ENCODE results near the gene PASD1.
A peak's percentile ranks its signal among the peaks of the same experiment; 100 is the strongest.

The PASD1 gene

DNA sequence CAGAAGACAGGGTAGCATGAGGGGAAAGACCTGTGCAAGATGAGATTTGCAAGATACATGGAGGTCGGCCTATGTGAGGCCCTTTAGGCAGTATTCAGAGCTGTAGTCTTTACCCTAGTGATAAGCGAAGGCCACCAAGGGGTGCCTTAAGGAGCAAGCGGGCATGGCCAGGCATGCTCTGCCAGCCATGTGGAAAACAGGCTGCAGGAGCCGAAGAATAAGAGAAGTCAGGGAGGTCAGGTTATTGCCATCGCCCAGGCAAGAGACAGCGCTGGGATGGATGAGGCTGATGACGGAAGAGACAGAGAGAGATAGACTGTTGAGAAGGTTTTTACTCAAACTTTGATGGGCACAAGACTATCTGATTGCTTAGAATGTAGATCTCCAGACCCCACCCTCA, 145.3 kb downstream of the PASD1 start:
- no peak for DNase-seq (ENCODE audit: low read depth)
- no peak overlapping the region for H3K4me3 ChIP-seq (replicated peaks; ENCODE audit: low read depth, low read length)
- TF ChIP-seq, protein P1, sequence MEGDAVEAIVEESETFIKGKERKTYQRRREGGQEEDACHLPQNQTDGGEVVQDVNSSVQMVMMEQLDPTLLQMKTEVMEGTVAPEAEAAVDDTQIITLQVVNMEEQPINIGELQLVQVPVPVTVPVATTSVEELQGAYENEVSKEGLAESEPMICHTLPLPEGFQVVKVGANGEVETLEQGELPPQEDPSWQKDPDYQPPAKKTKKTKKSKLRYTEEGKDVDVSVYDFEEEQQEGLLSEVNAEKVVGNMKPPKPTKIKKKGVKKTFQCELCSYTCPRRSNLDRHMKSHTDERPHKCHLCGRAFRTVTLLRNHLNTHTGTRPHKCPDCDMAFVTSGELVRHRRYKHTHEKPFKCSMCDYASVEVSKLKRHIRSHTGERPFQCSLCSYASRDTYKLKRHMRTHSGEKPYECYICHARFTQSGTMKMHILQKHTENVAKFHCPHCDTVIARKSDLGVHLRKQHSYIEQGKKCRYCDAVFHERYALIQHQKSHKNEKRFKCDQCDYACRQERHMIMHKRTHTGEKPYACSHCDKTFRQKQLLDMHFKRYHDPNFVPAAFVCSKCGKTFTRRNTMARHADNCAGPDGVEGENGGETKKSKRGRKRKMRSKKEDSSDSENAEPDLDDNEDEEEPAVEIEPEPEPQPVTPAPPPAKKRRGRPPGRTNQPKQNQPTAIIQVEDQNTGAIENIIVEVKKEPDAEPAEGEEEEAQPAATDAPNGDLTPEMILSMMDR (IDR thresholded peaks at IDR 0.05; ENCODE audit: low read length, missing control alignments): no peak

- H3K4me3 ChIP-seq (replicated peaks; ENCODE audit: low read depth, low read length): no peak overlapping the region
- DNase-seq (ENCODE audit: low read depth): no peak
- TF ChIP-seq, protein P1 (IDR thresholded peaks at IDR 0.05; ENCODE audit: low read length, missing control alignments): no peak
Observed at GRCh38 chrX:151710457-151710856, 147.0 kb downstream of the PASD1 start.

DNA sequence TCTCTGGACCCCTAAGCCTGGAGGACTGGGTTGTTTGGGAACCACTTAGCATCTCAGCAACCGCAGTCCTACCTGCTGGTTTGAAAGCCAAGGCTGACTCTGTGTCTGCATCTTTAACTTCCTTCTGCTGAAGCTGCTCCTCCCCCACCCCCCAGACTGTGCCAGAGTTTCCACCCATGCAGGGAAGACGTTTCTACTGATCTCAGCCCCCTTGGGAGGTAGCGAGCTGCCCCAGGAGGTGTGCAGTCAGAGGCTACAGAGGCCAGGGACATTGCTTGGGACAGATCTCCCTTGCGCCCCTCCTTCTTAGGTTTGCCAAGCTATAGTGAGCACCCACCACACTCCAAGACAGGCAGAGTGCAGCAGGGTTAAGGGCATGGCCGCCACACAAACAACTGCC, 147.7 kb downstream of the PASD1 start:
- DNase-seq (ENCODE audit: low read depth): no peak
- TF ChIP-seq, protein P1 (IDR thresholded peaks at IDR 0.05; ENCODE audit: low read length, missing control alignments): no peak
- H3K4me3 ChIP-seq (replicated peaks; ENCODE audit: low read depth, low read length): no peak overlapping the region

- DNase-seq (ENCODE audit: low read depth): no peak
- H3K4me3 ChIP-seq (replicated peaks; ENCODE audit: low read depth, low read length): no peak overlapping the region
- TF ChIP-seq, protein P1 (IDR thresholded peaks at IDR 0.05; ENCODE audit: low read length, missing control alignments): no peak
Observed at GRCh38 chrX:151711787-151712186, 148.3 kb downstream of the PASD1 start.

GRCh38 chrX:151712253-151712652, 148.8 kb downstream of the PASD1 start:
- H3K4me3 ChIP-seq (replicated peaks; ENCODE audit: low read depth, low read length): no peak overlapping the region
- TF ChIP-seq, protein P1 (IDR thresholded peaks at IDR 0.05; ENCODE audit: low read length, missing control alignments): no peak
- no peak for DNase-seq (ENCODE audit: low read depth)

DNA sequence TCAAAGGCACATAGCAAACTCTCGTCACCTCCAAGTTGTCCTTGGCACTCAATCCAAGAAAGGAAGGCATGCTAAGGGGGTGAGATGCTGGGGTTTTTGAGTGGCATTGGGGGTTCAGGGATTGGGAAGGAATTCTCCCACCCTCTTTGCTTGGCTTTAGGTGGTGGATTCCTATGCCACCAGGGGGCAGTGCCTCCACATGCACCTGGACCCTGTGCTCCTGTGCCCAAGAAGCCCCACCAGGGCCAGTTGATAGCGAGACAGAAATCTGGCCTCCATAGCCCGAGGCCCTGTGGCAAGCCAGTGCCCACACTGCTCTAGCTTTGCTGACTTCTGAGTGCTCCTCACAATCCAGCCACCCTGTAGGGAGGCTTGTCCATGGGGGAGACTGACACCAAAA, 150.4 kb downstream of the PASD1 start:
- TF ChIP-seq, protein P1 (IDR thresholded peaks at IDR 0.05; ENCODE audit: low read length, missing control alignments): peak; percentile 41
- peak; percentile 12 for DNase-seq (ENCODE audit: low read depth)
- H3K4me3 ChIP-seq (replicated peaks; ENCODE audit: low read depth, low read length): no peak overlapping the region

DNA sequence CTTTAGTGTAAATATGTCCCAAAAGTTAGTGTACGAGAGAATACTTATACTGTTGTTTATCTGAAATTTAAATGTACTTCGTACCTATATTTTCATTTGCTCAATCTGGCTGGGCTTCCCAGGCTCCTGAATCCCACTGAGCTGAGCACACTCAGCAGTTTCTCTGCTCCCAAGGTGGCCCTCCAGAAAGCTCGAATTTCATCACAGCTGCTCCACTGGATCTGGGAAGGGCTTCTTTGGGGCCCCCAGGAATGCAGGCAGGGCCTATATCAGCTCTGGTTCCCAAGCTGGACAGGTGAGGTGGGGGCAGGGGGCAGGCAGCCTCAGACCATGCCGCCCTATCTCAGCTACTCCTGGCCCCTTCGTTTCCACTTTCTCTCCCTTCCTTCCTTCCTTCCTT, 150.9 kb downstream of the PASD1 start:
- no peak for DNase-seq (ENCODE audit: low read depth)
- TF ChIP-seq, protein P1 (IDR thresholded peaks at IDR 0.05; ENCODE audit: low read length, missing control alignments): no peak
- no peak overlapping the region for H3K4me3 ChIP-seq (replicated peaks; ENCODE audit: low read depth, low read length)
